ENCODE data around the gene PBX4.

Gene PBX4

GRCh38 chr19:19655641-19656343 lies 37.3 kb upstream of the PBX4 start:
- Histone ChIP-seq H3K36me3 (peaks cover 92% of the 10 kb centered on the region), H3K4me1 (ENCODE audit: control insufficient read depth in 1 of 2, insufficient read depth in 1 of 2, low read depth in 1 of 2, low read length in 1 of 2) (no peaks in the 10 kb centered on the region), H3K27ac (no peak overlapping the region), H3K4me3 (ENCODE audit: low read depth in 1 of 2, low read length in 1 of 2) (no peak overlapping the region), H3K9me3 (no peaks in the 10 kb centered on the region), H3K27me3 (no peaks in the 10 kb centered on the region)
- no peak for TF ChIP-seq CTCF (IDR thresholded peaks at IDR 0.05)

- Histone ChIP-seq H3K4me3 (ENCODE audit: low read depth in 1 of 2, low read length in 1 of 2) (no peak overlapping the region), H3K27me3 (no peaks in the 10 kb centered on the region), H3K27ac (no peak overlapping the region), H3K4me1 (ENCODE audit: control insufficient read depth in 1 of 2, insufficient read depth in 1 of 2, low read depth in 1 of 2, low read length in 1 of 2) (peaks cover 4% of the 10 kb centered on the region in 2 experiments), H3K36me3 (peaks cover 94% of the 10 kb centered on the region), H3K9me3 (no peaks in the 10 kb centered on the region)
- no peak for TF ChIP-seq CTCF (IDR thresholded peaks at IDR 0.05)
Observed at GRCh38 chr19:19655051-19655594, 36.6 kb upstream of the PBX4 start.

- H3K4me3 ChIP-seq (ENCODE audit: low read depth in 1 of 2, low read length in 1 of 2): no peak overlapping the region
- no peaks in the 10 kb centered on the region for H3K9me3 ChIP-seq
- H3K4me1 ChIP-seq (ENCODE audit: control insufficient read depth in 1 of 2, insufficient read depth in 1 of 2, low read depth in 1 of 2, low read length in 1 of 2): peaks cover 6% of the 10 kb centered on the region in 2 experiments
- no peak overlapping the region for H3K27ac ChIP-seq
- TF ChIP-seq CTCF (IDR thresholded peaks at IDR 0.05): no peak
- no peaks in the 10 kb centered on the region for H3K27me3 ChIP-seq
- H3K36me3 ChIP-seq: peaks cover 92% of the 10 kb centered on the region
Observed at GRCh38 chr19:19654441-19654840, 36.0 kb upstream of the PBX4 start.

- no peak for TF ChIP-seq CTCF (IDR thresholded peaks at IDR 0.05)
- no peak overlapping the region for H3K27ac ChIP-seq
Observed at GRCh38 chr19:19653597-19654147, 35.2 kb upstream of the PBX4 start.

GRCh38 chr19:19652482-19653295 lies 34.2 kb upstream of the PBX4 start:
- H3K4me1 ChIP-seq (ENCODE audit: control insufficient read depth in 1 of 2, insufficient read depth in 1 of 2, low read depth in 1 of 2, low read length in 1 of 2): peaks cover 6% of the 10 kb centered on the region in 2 experiments
- H3K36me3 ChIP-seq: peaks cover 83% of the 10 kb centered on the region
- no peaks in the 10 kb centered on the region for H3K9me3 ChIP-seq
- no peaks in the 10 kb centered on the region for H3K27me3 ChIP-seq
- no peak overlapping the region for H3K4me3 ChIP-seq (ENCODE audit: low read depth in 1 of 2, low read length in 1 of 2)
- TF ChIP-seq CTCF (IDR thresholded peaks at IDR 0.05): no peak
- no peak overlapping the region for H3K27ac ChIP-seq

More at GRCh38 chr19:19653597-19654147, 35.2 kb upstream of the PBX4 start:
- H3K36me3 ChIP-seq: peaks cover 89% of the 10 kb centered on the region
- no peaks in the 10 kb centered on the region for H3K9me3 ChIP-seq
- H3K27me3 ChIP-seq: no peaks in the 10 kb centered on the region
- peaks cover 6% of the 10 kb centered on the region in 2 experiments for H3K4me1 ChIP-seq (ENCODE audit: control insufficient read depth in 1 of 2, insufficient read depth in 1 of 2, low read depth in 1 of 2, low read length in 1 of 2)
- H3K4me3 ChIP-seq (ENCODE audit: low read depth in 1 of 2, low read length in 1 of 2): no peak overlapping the region

Data from neutrophil (primary cell).